H1 (cell line): ENCODE data around the gene GBP4. TPM values are rescaled to one million over a fixed set of nuclear protein-coding genes. Genes with fewer than 3 reads are reported as not detected.

Source experiments
- CTCF ChIA-PET: fragments of 300-600 bp; sonication (Branson Sonifier 250); formaldehyde crosslinking; loops from one replicate; lab custom pipeline; 2021; ENCODE audit not compliant: partially characterized antibody; lab: Charles Lee
- POLR2A ChIA-PET: fragments of 300-600 bp; sonication (Branson Sonifier 250); formaldehyde crosslinking; loops from one replicate; lab custom pipeline; 2021; ENCODE audit warnings: inconsistent platforms; ENCODE audit not compliant: partially characterized antibody; lab: Charles Lee
- DNase-seq, 2 experiments: peaks; one replicate each; pipeline versions ENCODE4 v3.0.0 to v3.0.0-alpha.2; 2010 to 2022; ENCODE audit warnings: low spot score in 2 of 2, low read depth in 1 of 2, mixed read lengths in 1 of 2
- FAIRE-seq: peaks from 2 replicates; lab custom pipeline; 2011; peaks lifted over from hg19 to GRCh38; lab: Jason Lieb, UNC
- H2AFZ ChIP-seq: 2 replicates; pipeline ENCODE4 v1.8.1; 2012; ENCODE audit warnings: low read length, inconsistent platforms
- H2AK5ac ChIP-seq: 2 replicates; pipeline ENCODE4 v1.6.1; 2013; ENCODE audit warnings: low read depth, low read length
- H2BK120ac ChIP-seq: replicated peaks from 2 replicates; pipeline ENCODE3; 2013; ENCODE audit warnings: low read depth, low read length, inconsistent platforms
- H2BK12ac ChIP-seq: 2 replicates; pipeline ENCODE4 v1.6.1; 2013; ENCODE audit warnings: low read depth, low read length
- H2BK15ac ChIP-seq: 2 replicates; pipeline ENCODE4 v1.6.1; 2013; ENCODE audit warnings: low read length
- H2BK20ac ChIP-seq: 2 replicates; pipeline ENCODE4 v1.6.1; 2013; ENCODE audit warnings: low read length
- H2BK5ac ChIP-seq: 2 replicates; pipeline ENCODE4 v1.6.1; 2013; ENCODE audit warnings: low read depth, low read length
- H3K14ac ChIP-seq: 2 replicates; pipeline ENCODE4 v1.6.1; 2013; ENCODE audit warnings: inconsistent platforms; ENCODE audit not compliant: insufficient read length
- H3K18ac ChIP-seq: 2 replicates; pipeline ENCODE4 v1.6.1; 2013; ENCODE audit warnings: low read length; ENCODE audit errors: extremely low read depth
- H3K23ac ChIP-seq: 2 replicates; pipeline ENCODE4 v1.6.1; 2013; ENCODE audit warnings: inconsistent platforms; ENCODE audit not compliant: insufficient read length
- H3K23me2 ChIP-seq: 2 replicates; pipeline ENCODE4 v1.6.1; 2013; ENCODE audit warnings: low read depth, low read length
- H3K27ac ChIP-seq: 2 replicates; pipeline ENCODE4 v1.6.1; 2011; ENCODE audit warnings: low read depth, low read length, inconsistent platforms
- H3K27me3 ChIP-seq, 4 experiments: replicated peaks in 1 of 4; 1 replicate in 1 of 4; 2 replicates in 3 of 4; pipeline versions ENCODE4 v1.6.1 to v1.8.1; 2011 to 2013; ENCODE audit warnings: low read length in 3 of 4, mild to moderate bottlenecking in 3 of 4, inconsistent platforms in 2 of 4, mixed read lengths in 2 of 4, moderate library complexity in 1 of 4; ENCODE audit not compliant: control insufficient read depth in 3 of 4, insufficient read depth in 3 of 4; ENCODE audit errors: extremely low read depth in 1 of 4
- H3K36me3 ChIP-seq, 4 experiments: 2 replicates each; pipeline versions ENCODE4 v1.6.1 to v1.8.1; 2011 to 2013; ENCODE audit warnings: mild to moderate bottlenecking in 4 of 4, low read length in 3 of 4, moderate library complexity in 2 of 4, control low read depth in 1 of 4, inconsistent platforms in 1 of 4; ENCODE audit not compliant: insufficient read depth in 4 of 4, control insufficient read depth in 2 of 4
- H3K4ac ChIP-seq: replicated peaks from 2 replicates; pipeline ENCODE3; 2013; ENCODE audit warnings: low read length, low read depth, mixed read lengths, inconsistent platforms; ENCODE audit not compliant: insufficient read length
- H3K4me1 ChIP-seq, 4 experiments: replicated peaks in 1 of 4; 1 replicate in 1 of 4; 2 replicates in 3 of 4; pipeline versions ENCODE4 v1.6.1 to v1.8.1; 2011 to 2013; ENCODE audit warnings: low read length in 3 of 4, inconsistent platforms in 2 of 4, mixed read lengths in 1 of 4; ENCODE audit not compliant: insufficient read depth in 4 of 4, control insufficient read depth in 3 of 4
- H3K4me2 ChIP-seq, 2 experiments: 2 replicates each; pipeline versions ENCODE4 v1.6.1 to v1.8.1; 2011 to 2013; ENCODE audit warnings: low read depth in 2 of 2, low read length in 2 of 2, control low read depth in 1 of 2, inconsistent platforms in 1 of 2, mild to moderate bottlenecking in 1 of 2; ENCODE audit not compliant: insufficient read depth in 1 of 2
- H3K4me3 ChIP-seq, 4 experiments: fragments of 200-600, 300-600 bp in 1 of 4; sonication (generic), shearing (Covaris generic), sonication (Bioruptor Twin) in 1 of 4; 2 replicates each; pipeline versions ENCODE4 v1.5.1 to v1.8.1; 2011 to 2016; ENCODE audit warnings: low read length in 4 of 4, low read depth in 3 of 4, control low read depth in 2 of 4, inconsistent platforms in 2 of 4, mild to moderate bottlenecking in 2 of 4, mixed read lengths in 1 of 4, moderate library complexity in 1 of 4; ENCODE audit not compliant: insufficient read depth in 2 of 4; ENCODE audit errors: extremely low read depth in 1 of 4
- H3K56ac ChIP-seq: replicated peaks from 2 replicates; pipeline ENCODE3; 2013; ENCODE audit warnings: low read depth, mild to moderate bottlenecking, mixed read lengths, low read length, inconsistent platforms; ENCODE audit not compliant: insufficient read length
- H3K79me1 ChIP-seq: 2 replicates; pipeline ENCODE4 v1.6.1; 2013; ENCODE audit warnings: low read depth, low read length, control low read depth
- H3K79me2 ChIP-seq, 2 experiments: 2 replicates each; pipeline versions ENCODE4 v1.6.1 to v1.8.1; 2012 to 2013; ENCODE audit warnings: low read length in 2 of 2, mild to moderate bottlenecking in 2 of 2, inconsistent platforms in 1 of 2; ENCODE audit not compliant: insufficient read depth in 2 of 2, control insufficient read depth in 1 of 2
- H3K9ac ChIP-seq, 4 experiments: replicated peaks in 1 of 4; 1 replicate in 1 of 4; 2 replicates in 3 of 4; pipeline versions ENCODE4 v1.6.1 to v1.8.1; 2011 to 2013; ENCODE audit warnings: low read depth in 3 of 4, low read length in 3 of 4, control low read depth in 2 of 4, mild to moderate bottlenecking in 2 of 4, moderate library complexity in 2 of 4, inconsistent platforms in 1 of 4; ENCODE audit errors: extremely low read depth in 1 of 4
- H3K9me3 ChIP-seq, 2 experiments: 2 replicates each; pipeline versions ENCODE4 v1.6.1 to v1.8.1; 2012 to 2013; ENCODE audit warnings: mild to moderate bottlenecking in 2 of 2, moderate library complexity in 2 of 2, control low read depth in 1 of 2, inconsistent platforms in 1 of 2, low read depth in 1 of 2, low read length in 1 of 2, mixed read lengths in 1 of 2; ENCODE audit not compliant: insufficient read depth in 2 of 2
- H4K20me1 ChIP-seq, 2 experiments: replicated peaks in 1 of 2; 2 replicates each; pipeline versions ENCODE3 to v1.8.1; 2011 to 2013; ENCODE audit warnings: inconsistent platforms in 2 of 2, low read length in 2 of 2, mild to moderate bottlenecking in 1 of 2; ENCODE audit not compliant: insufficient read depth in 2 of 2, control insufficient read depth in 1 of 2
- H4K5ac ChIP-seq: 2 replicates; pipeline ENCODE4 v1.6.1; 2013; ENCODE audit warnings: low read length, low read depth, mixed read lengths, inconsistent platforms; ENCODE audit not compliant: insufficient read length
- H4K8ac ChIP-seq: 2 replicates; pipeline ENCODE4 v1.8.0; 2013; ENCODE audit warnings: mild to moderate bottlenecking, moderate library complexity, low read length, inconsistent platforms; ENCODE audit not compliant: insufficient read depth; ENCODE audit errors: extremely low read depth
- H4K91ac ChIP-seq: replicated peaks from 2 replicates; pipeline ENCODE3; 2013; ENCODE audit warnings: low read length, mixed read lengths, inconsistent platforms; ENCODE audit not compliant: insufficient read length
- CEBPB ChIP-seq: IDR thresholded peaks from 2 replicates; pipeline ENCODE4 v1.6.1; 2012; ENCODE audit warnings: low read depth, low read length
- EGR1 ChIP-seq: IDR thresholded peaks from 2 replicates; pipeline ENCODE4 v1.6.1; 2011; ENCODE audit warnings: low read depth, low read length, borderline replicate concordance
- HDAC6 ChIP-seq: IDR thresholded peaks from one replicate; pipeline ENCODE4 v1.7.1; 2012; ENCODE audit warnings: low read depth, mild to moderate bottlenecking, inconsistent platforms, low read length, moderate library complexity
- JUN ChIP-seq: IDR thresholded peaks from 2 replicates; pipeline ENCODE4 v1.6.1; 2011; ENCODE audit warnings: low read depth, mild to moderate bottlenecking, improper control_type of control experiment, low read length
- KDM5A ChIP-seq: fragments of 200-600 bp; IDR thresholded peaks from 2 replicates; pipeline ENCODE4 v1.7.1; 2012; ENCODE audit warnings: mild to moderate bottlenecking, low read length, inconsistent platforms, mixed read lengths
- SAP30 ChIP-seq: fragments of 300-600 bp; sonication (generic); IDR thresholded peaks from 2 replicates; pipeline ENCODE4 v1.7.1; 2012; ENCODE audit warnings: low read length, moderate library complexity, mild to moderate bottlenecking, inconsistent platforms; ENCODE audit not compliant: insufficient read depth, insufficient replicate concordance
- SIX5 ChIP-seq: IDR thresholded peaks from 2 replicates; pipeline ENCODE4 v1.6.1; 2011; ENCODE audit warnings: mild to moderate bottlenecking, low read depth, low read length
- SP2 ChIP-seq: IDR thresholded peaks from 2 replicates; pipeline ENCODE4 v1.6.1; 2012; ENCODE audit warnings: mild to moderate bottlenecking, low read length, inconsistent platforms
- SRF ChIP-seq: IDR thresholded peaks from 2 replicates; pipeline ENCODE4 v1.6.1; 2011; ENCODE audit warnings: mild to moderate bottlenecking, low read depth, low read length, moderate library complexity
- TAF7 ChIP-seq: optimal IDR thresholded peaks from 2 replicates; pipeline ENCODE3; 2011; ENCODE audit warnings: low read depth, mild to moderate bottlenecking, inconsistent platforms, low read length, moderate library complexity, borderline replicate concordance
- WGBS, 2 experiments: shearing (Covaris generic) in 1 of 2; methylation state at CpG; one replicate each; pipeline versions ENCODE4 v1.1.6 to v1.1.7; 2013 to 2015; ENCODE audit warnings: low lambda C conversion rate in 2 of 2, mixed read lengths in 2 of 2, inconsistent platforms in 1 of 2, low coverage in 1 of 2, missing lambda C conversion rate in 1 of 2; ENCODE audit not compliant: insufficient replicate concordance in 2 of 2, insufficient coverage in 1 of 2, insufficient read length in 1 of 2; ENCODE audit errors: extremely low coverage in 1 of 2, missing lambda C conversion rate in 1 of 2; 5-methylcytosine and 5-hydroxymethylcytosine counted together
- polyA plus RNA-seq, 7 experiments: library from polyadenylated mRNA; depleted of rRNA in 3 of 7; stranded (reverse) in 5 of 7; unstranded in 2 of 7; fragments of >200 nt in 5 of 7; fragments of 200-250 nt in 2 of 7; gene quantifications; 1 replicate in 5 of 7; 2 replicates in 1 of 7; 4 replicates in 1 of 7; pipeline versions ENCODE4 v1.2.1 to v1.2.3, GENCODE V29; 2011 to 2013; ENCODE audit warnings: missing spikeins in 2 of 7, mixed read lengths in 2 of 7
- total RNA-seq: library from RNA; stranded (reverse); fragmentation: NEBNext Ultra II Directional; extraction: Animal tissue kit (Norgen Biotek cat#: 25700); gene quantifications from 2 replicates; pipeline ENCODE4 v1.2.1, GENCODE V29; 2021

GBP4 gene
- total and polyA plus RNA-seq, 2 of the 8 experiments (the other 6 are each of a cell fraction or from before 2014, with no cell fraction given): 0.02 TPM; not detected in 1

DNA sequence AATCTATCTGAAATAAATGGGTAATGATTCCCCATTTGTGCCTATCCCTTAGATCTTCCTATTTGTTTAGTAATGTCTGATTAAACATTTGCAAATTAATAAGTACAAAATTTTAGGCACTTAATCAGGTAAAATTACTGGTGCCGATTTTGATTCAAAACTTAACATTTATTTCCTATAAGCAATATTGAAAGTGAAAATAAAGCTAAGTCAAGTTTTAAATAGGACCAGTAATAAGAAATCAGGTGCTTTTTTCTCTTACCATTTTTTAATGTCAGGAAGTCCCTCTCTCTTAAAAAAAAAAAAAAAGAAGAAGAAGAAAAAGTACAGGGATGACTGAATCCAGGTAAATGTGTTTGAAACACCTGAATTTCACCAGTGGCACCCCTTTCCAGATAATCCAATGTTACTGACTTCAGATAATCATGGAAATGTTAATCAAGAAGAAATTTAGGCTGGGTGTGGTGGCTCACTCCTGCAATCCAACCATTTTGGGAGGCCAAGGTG, 836 bp upstream of the GBP4 start:
- Histone ChIP-seq H4K20me1 (no peaks in the 10 kb centered on the region), H3K14ac (no peak overlapping the region), H2BK20ac (no peak overlapping the region), H3K79me1 (no peaks in the 10 kb centered on the region), H3K4me2 (no peak overlapping the region), H4K5ac (no peak overlapping the region), H2BK15ac (no peak overlapping the region), H3K27me3 (no peaks in the 10 kb centered on the region), H3K23me2 (no peaks in the 10 kb centered on the region), H2BK5ac (no peak overlapping the region), H3K18ac (no peak overlapping the region), H3K27ac (no peak overlapping the region), H4K8ac (no peak overlapping the region), H2AK5ac (no peak overlapping the region), H3K4ac (no peak overlapping the region), H3K9me3 (peaks cover 0 to 4% of the 10 kb centered on the region in 2 experiments; a peak in 1 of 4 replicates), H2AFZ (no peak overlapping the region), H3K9ac (no peak overlapping the region), H3K36me3 (no peaks in the 10 kb centered on the region), H2BK12ac (no peak overlapping the region), H3K56ac (no peak overlapping the region), H3K4me1 (no peaks in the 10 kb centered on the region), H4K91ac (no peak overlapping the region), H2BK120ac (no peak overlapping the region), H3K79me2 (no peaks in the 10 kb centered on the region), H3K23ac (no peak overlapping the region), H3K4me3 (no peak overlapping the region)
- TF ChIP-seq JUN (no peak), SIX5 (no peak), HDAC6 (no peak), SAP30 (no peak), KDM5A (no peak), TAF7 (no peak), EGR1 (no peak), SP2 (no peak), SRF (no peak), CEBPB (no peak)
- POLR2A ChIA-PET: no interaction called here
- 94% methylated on average over 1 of the region's 1 CpG; no CpG with 5 or more reads in 1 of the 2 experiments for WGBS, 2 experiments
- no peak for FAIRE-seq
- no peak for DNase-seq
- CTCF ChIA-PET: interaction anchor here (1.6 to 2.2 kb wide), 2 partner anchors 13 to 225 kb away, joined by 5 read pairs; no protein-coding TSS in a partner anchor
